PC-3 (cell line): Measurements from ENCODE around the gene SAMMSON. TPM values are rescaled to one million over a fixed set of nuclear protein-coding genes. Genes with fewer than 3 reads are reported as not detected.
A peak's percentile ranks its signal among the peaks of the same experiment; 100 is the strongest.

ENCODE experiments used
- ATAC-seq: fragments of 200-7000 bp; cut with Tn5 transposase; 2 replicates; pipeline ENCODE4 v1.9.1; 2020; ENCODE audit warnings: mild to moderate bottlenecking, moderate library complexity
- BruUV-seq: library from RNA; stranded (reverse); fragments of 400-500 nt; replicated peaks from 2 replicates; lab custom pipeline; 2021; lab: Mats Ljungman, UMichigan
- CTCF ChIA-PET: fragments of 300-600 bp; sonication (Branson Sonifier 250); formaldehyde crosslinking; loops from one replicate; lab custom pipeline; 2022; ENCODE audit warnings: antibody characterized with exemption; lab: Charles Lee
- POLR2A ChIA-PET: fragments of 300-600 bp; sonication (Branson Sonifier 250); formaldehyde crosslinking; loops from one replicate; lab custom pipeline; 2022; ENCODE audit warnings: antibody characterized with exemption; ENCODE audit not compliant: unreplicated experiment; lab: Charles Lee
- DNase-seq: peaks from one replicate; pipeline ENCODE4 v3.0.0-alpha.2; 2015
- H2AFZ ChIP-seq: fragments of 300-600 bp; sonication (generic); 2 replicates; pipeline ENCODE4 v1.6.0; 2016; ENCODE audit warnings: antibody characterized with exemption, low read length
- H3F3A ChIP-seq: fragments of 300-600 bp; sonication (generic); one replicate; pipeline ENCODE4 v1.6.0; 2017; ENCODE audit warnings: antibody characterized with exemption, low read length, control low read depth, mild to moderate bottlenecking; ENCODE audit not compliant: unreplicated experiment
- H3K27ac ChIP-seq: fragments of 300-600 bp; sonication (generic); 2 replicates; pipeline ENCODE4 v1.5.1; 2016; ENCODE audit warnings: mild to moderate bottlenecking, low read length
- H3K27me3 ChIP-seq: fragments of 300-600 bp; sonication (generic); 2 replicates; pipeline ENCODE4 v1.6.1; 2016; ENCODE audit warnings: low read length, mixed read lengths
- H3K36me3 ChIP-seq: fragments of 300-600 bp; sonication (generic); 2 replicates; pipeline ENCODE4 v1.6.1; 2016; ENCODE audit warnings: low read depth, mixed run types, low read length, mixed read lengths
- H3K4me1 ChIP-seq: fragments of 300-600 bp; sonication (generic); 2 replicates; pipeline ENCODE4 v1.5.1; 2016; ENCODE audit warnings: low read length; ENCODE audit not compliant: insufficient read depth
- H3K4me2 ChIP-seq: fragments of 300-600 bp; sonication (generic); 2 replicates; pipeline ENCODE4 v1.6.0; 2016; ENCODE audit warnings: low read length
- H3K4me3 ChIP-seq: fragments of 300-600 bp; sonication (generic); 2 replicates; pipeline ENCODE4 v1.5.1; 2016; ENCODE audit warnings: mild to moderate bottlenecking, low read length, mixed read lengths
- H3K79me2 ChIP-seq: fragments of 300-600 bp; sonication (generic); 2 replicates; pipeline ENCODE4 v1.6.1; 2017; ENCODE audit warnings: low read length, mixed read lengths
- H3K9ac ChIP-seq: fragments of 300-600 bp; sonication (generic); 2 replicates; pipeline ENCODE4 v1.6.0; 2016; ENCODE audit warnings: mild to moderate bottlenecking, low read length
- H3K9me2 ChIP-seq: fragments of 300-600 bp; sonication (generic); replicated peaks from 2 replicates; pipeline ENCODE4 v1.6.1; 2016; ENCODE audit warnings: mixed run types, low read length, mixed read lengths
- H3K9me3 ChIP-seq: fragments of 300-600 bp; sonication (generic); 2 replicates; pipeline ENCODE4 v1.6.1; 2016; ENCODE audit warnings: low read length, mixed read lengths
- H4K20me1 ChIP-seq: fragments of 300-600 bp; sonication (generic); 2 replicates; pipeline ENCODE4 v1.6.1; 2016; ENCODE audit warnings: low read length, mixed read lengths
- EZH2 ChIP-seq: fragments of 300-600 bp; sonication (generic); IDR thresholded peaks from one replicate; pipeline ENCODE4 v1.6.1; 2017; ENCODE audit warnings: antibody characterized with exemption, mild to moderate bottlenecking, low read length; ENCODE audit not compliant: unreplicated experiment
- EZH2phosphoT487 ChIP-seq: fragments of 300-600 bp; sonication (generic); IDR thresholded peaks from 2 replicates; pipeline ENCODE4 v1.6.1; 2018; ENCODE audit warnings: mild to moderate bottlenecking, antibody characterized with exemption, low read length, borderline replicate concordance
- intact Hi-C: fragments of 100-400 bp; cut with micrococcal nuclease; formaldehyde crosslinking; loops from 2 replicates; pipeline ENCODE4 v1.9.0; 2023
- total RNA-seq: library from RNA; depleted of rRNA; stranded (reverse); fragments of >200 nt; gene quantifications from 2 replicates; pipeline ENCODE4 v1.2.3, GENCODE V29; 2014
- TF ChIP-seq, protein P1 (sequence below): fragments of 300-600 bp; sonication (generic); conservative IDR thresholded peaks from 2 replicates; pipeline ENCODE4 v1.5.1; 2017; ENCODE audit warnings: antibody characterized with exemption, low read depth, mild to moderate bottlenecking, low read length

The SAMMSON gene
- total RNA-seq, 1 experiment from 2014 or later, result not detected

DNA sequence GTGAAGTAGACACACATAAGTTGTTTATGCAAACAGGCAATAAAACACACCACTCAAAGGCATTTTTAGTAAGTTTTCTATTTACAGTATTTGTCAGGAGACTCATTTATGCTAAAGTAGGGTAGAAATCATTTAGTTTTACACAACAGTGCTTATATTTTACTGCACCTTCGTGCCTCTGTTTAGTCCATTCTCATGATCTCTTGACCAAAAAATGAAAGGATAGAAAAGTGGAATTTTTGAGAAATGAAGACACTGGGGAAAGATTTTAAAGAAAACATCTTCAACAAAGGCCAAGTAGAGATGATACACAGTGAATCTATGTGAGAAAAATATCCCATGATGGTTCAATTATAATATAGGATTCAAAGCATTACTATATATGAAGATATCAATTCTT lies 114.9 kb downstream of the SAMMSON start:
- ChIA-PET CTCF (no interaction called here), POLR2A (no interaction called here)
- DNase-seq, result no peak
- no peak overlapping the region for H2AFZ ChIP-seq
- no peaks in the 10 kb centered on the region for H3F3A ChIP-seq
- H3K9me3 ChIP-seq, result no peaks in the 10 kb centered on the region
- H3K9ac ChIP-seq, result no peak overlapping the region
- H3K36me3 ChIP-seq, result no peaks in the 10 kb centered on the region
- H3K79me2 ChIP-seq, result no peaks in the 10 kb centered on the region
- H4K20me1 ChIP-seq, result no peaks in the 10 kb centered on the region
- no peaks in the 10 kb centered on the region for H3K4me1 ChIP-seq
- H3K4me3 ChIP-seq, result no peak overlapping the region
- intact Hi-C loops, result no loop called here
- BruUV-seq, result no TSS peak
- no peaks in the 10 kb centered on the region for H3K9me2 ChIP-seq
- H3K4me2 ChIP-seq, result no peak overlapping the region
- ATAC-seq, result no peak
- no peak for TF ChIP-seq EZH2phosphoT487
- TF ChIP-seq, protein P1, sequence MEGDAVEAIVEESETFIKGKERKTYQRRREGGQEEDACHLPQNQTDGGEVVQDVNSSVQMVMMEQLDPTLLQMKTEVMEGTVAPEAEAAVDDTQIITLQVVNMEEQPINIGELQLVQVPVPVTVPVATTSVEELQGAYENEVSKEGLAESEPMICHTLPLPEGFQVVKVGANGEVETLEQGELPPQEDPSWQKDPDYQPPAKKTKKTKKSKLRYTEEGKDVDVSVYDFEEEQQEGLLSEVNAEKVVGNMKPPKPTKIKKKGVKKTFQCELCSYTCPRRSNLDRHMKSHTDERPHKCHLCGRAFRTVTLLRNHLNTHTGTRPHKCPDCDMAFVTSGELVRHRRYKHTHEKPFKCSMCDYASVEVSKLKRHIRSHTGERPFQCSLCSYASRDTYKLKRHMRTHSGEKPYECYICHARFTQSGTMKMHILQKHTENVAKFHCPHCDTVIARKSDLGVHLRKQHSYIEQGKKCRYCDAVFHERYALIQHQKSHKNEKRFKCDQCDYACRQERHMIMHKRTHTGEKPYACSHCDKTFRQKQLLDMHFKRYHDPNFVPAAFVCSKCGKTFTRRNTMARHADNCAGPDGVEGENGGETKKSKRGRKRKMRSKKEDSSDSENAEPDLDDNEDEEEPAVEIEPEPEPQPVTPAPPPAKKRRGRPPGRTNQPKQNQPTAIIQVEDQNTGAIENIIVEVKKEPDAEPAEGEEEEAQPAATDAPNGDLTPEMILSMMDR, result no peak
- 0 out of 2 replicates have a peak, but pooled peaks cover 4% of the 10 kb centered on the region for H3K27me3 ChIP-seq
- no peak overlapping the region for H3K27ac ChIP-seq

DNA sequence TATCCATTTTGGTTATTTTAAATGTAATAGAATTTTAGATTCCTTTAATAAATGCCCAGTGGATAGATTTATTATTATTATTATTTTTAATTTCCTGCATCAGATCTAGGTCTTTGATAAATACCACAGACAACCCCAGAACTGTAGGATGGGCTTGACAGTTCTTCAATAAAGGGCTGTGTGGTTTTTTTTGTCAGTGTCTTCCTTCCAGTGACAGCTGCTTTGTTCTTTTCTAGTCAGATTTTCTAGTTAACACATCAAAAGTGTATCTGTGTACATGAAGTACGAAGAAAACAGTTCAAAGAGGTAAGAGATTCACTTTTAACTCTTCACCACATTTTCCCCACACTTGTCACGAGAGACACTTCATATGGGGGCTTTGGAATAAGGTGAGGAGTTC lies 120.3 kb downstream of the SAMMSON start:
- Histone ChIP-seq H3K4me2 (peak overlapping the region; percentile 73), H4K20me1 (no peaks in the 10 kb centered on the region), H3K36me3 (no peaks in the 10 kb centered on the region), H3K27ac (no peak overlapping the region), H3F3A (no peaks in the 10 kb centered on the region), H3K27me3 (0 out of 2 replicates have a peak, but pooled peaks cover 4% of the 10 kb centered on the region), H3K9me2 (no peaks in the 10 kb centered on the region), H2AFZ (peak overlapping the region; percentile 89), H3K9ac (no peak overlapping the region), H3K4me1 (no peaks in the 10 kb centered on the region), H3K9me3 (no peaks in the 10 kb centered on the region), H3K4me3 (peak overlapping the region; percentile 35; the same call in 1 of the 2 replicates), H3K79me2 (no peaks in the 10 kb centered on the region)
- ChIA-PET POLR2A (no interaction called here), CTCF (interaction anchor here (0.6 kb wide), 1 partner anchor 266 kb away, joined by 3 read pairs; no protein-coding TSS in a partner anchor)
- DNase-seq (no peak), ATAC-seq (no peak)
- intact Hi-C loops, result loop anchor here (1.0 to 5.0 kb wide), 3 partner anchors 127 to 239 kb away; no protein-coding TSS in a partner anchor
- BruUV-seq, result no TSS peak
- no peak for TF ChIP-seq EZH2phosphoT487
- no peak for TF ChIP-seq EZH2
- TF ChIP-seq, protein P1, result no peak
